HUES64 (cell line): Measurements from ENCODE around the gene ZBBX.

ENCODE experiments used
- H3K27ac ChIP-seq: 2 replicates; pipeline ENCODE4 v1.7.0; 2013; ENCODE audit warnings: low read depth, low read length, inconsistent platforms
- H3K27me3 ChIP-seq: 2 replicates; pipeline ENCODE4 v1.6.1; 2013; ENCODE audit warnings: mild to moderate bottlenecking, low read length; ENCODE audit not compliant: insufficient read depth
- H3K36me3 ChIP-seq: 2 replicates; pipeline ENCODE4 v1.6.1; 2013; ENCODE audit warnings: mild to moderate bottlenecking, low read length; ENCODE audit not compliant: insufficient read depth
- H3K4me1 ChIP-seq: 2 replicates; pipeline ENCODE4 v1.6.1; 2013; ENCODE audit warnings: mild to moderate bottlenecking, low read length, moderate library complexity; ENCODE audit not compliant: insufficient read depth
- H3K4me3 ChIP-seq: 2 replicates; pipeline ENCODE4 v1.5.1; 2013; ENCODE audit warnings: mild to moderate bottlenecking, low read length, moderate library complexity
- H3K9ac ChIP-seq: 2 replicates; pipeline ENCODE4 v1.6.1; 2013; ENCODE audit warnings: mild to moderate bottlenecking, low read depth, low read length
- H3K9me3 ChIP-seq: 2 replicates; pipeline ENCODE4 v1.6.1; 2013; ENCODE audit warnings: low read depth, low read length; ENCODE audit not compliant: insufficient read depth
- WGBS: fragments of 150-250, 120-280 bp; methylation state at CpG from one replicate; pipeline ENCODE4 v1.1.7; 2013; ENCODE audit warnings: missing lambda C conversion rate; 5-methylcytosine and 5-hydroxymethylcytosine counted together

Gene ZBBX

DNA sequence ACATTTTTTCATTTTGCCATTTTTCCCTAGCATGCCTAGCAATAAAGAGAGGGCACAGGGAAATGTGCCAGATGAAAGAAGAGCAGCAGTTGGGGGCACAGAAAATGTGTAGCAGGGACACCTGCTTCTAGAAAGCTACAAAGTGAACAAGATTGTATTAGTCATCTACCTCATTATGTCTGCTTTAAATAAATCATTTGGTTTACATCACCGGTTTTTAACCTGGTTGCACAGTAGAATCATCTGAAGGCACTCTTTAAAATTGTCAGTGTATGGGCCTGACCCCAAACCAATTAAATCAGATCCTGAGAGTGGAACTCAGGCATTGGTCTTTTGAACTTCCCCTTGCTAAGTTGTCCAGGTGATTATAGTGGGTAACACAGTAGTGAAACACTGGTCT, 73.8 kb downstream of the ZBBX start:
- no peak overlapping the region for H3K27ac ChIP-seq
- no peaks in the 10 kb centered on the region for H3K27me3 ChIP-seq
- no peak overlapping the region for H3K4me3 ChIP-seq

DNA sequence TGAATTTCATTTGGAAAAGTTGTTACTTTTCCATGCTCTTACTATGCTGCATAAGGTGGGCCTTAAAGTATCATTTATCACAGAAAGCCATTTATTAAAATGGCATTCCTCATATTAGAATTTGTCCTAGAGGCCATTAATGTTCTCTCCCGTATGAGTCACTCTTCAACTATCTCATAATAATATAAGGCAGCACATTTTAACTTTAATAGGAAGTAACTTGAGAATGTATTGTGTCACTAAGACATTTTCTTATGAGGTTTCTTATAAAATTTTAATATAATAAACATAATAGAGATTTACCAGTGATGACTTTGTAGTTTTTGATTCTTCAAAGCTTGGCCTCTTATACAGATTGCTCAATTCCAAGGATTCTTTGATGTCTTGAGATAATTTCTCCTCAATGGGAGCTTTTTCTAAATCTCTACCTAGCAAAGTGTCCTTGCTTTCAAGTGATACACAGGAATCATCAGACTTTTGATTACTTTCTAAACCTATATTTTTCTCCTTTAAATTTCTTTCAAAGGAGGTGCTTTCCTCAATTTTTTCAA, 74.7 kb downstream of the ZBBX start:
- Histone ChIP-seq H3K9me3 (no peaks in the 10 kb centered on the region), H3K27ac (no peak overlapping the region), H3K4me3 (no peak overlapping the region), H3K4me1 (no peaks in the 10 kb centered on the region), H3K9ac (no peak overlapping the region), H3K27me3 (no peaks in the 10 kb centered on the region), H3K36me3 (no peaks in the 10 kb centered on the region)
- 0% methylated on average over 1 of the region's 1 CpG for WGBS

More for the DNA sequence above, 73.8 kb downstream of the ZBBX start:
- Histone ChIP-seq H3K4me1 (no peaks in the 10 kb centered on the region), H3K9ac (no peak overlapping the region), H3K9me3 (no peaks in the 10 kb centered on the region), H3K36me3 (no peaks in the 10 kb centered on the region)
- 83% methylated on average over 1 of the region's 1 CpG for WGBS

DNA sequence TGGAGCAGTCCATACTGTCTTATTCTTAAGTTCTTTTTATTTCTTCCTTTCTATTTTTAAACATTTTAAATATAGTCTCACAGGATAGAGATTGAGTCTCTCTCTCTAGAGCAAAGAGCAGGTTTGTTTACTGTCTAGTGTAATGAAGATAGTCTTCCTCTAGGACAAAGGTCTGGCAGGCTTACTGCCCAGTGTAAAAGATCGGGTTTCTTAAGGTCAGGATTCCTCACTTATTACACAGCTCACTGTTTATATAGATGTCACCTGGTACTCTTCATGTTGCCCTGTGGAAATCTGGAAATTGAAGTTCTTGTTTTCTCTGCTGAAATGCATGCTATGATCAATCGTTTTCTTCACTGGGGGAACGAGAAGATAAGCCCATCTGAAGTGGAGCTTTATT, 76.0 kb downstream of the ZBBX start:
- H3K9me3 ChIP-seq = no peaks in the 10 kb centered on the region
- H3K27me3 ChIP-seq = no peaks in the 10 kb centered on the region
- H3K27ac ChIP-seq = no peak overlapping the region
- WGBS = 98% methylated on average over 2 of the region's 3 CpGs
- H3K4me3 ChIP-seq = no peak overlapping the region
- no peak overlapping the region for H3K9ac ChIP-seq
- H3K4me1 ChIP-seq = no peaks in the 10 kb centered on the region
- H3K36me3 ChIP-seq = no peaks in the 10 kb centered on the region

DNA sequence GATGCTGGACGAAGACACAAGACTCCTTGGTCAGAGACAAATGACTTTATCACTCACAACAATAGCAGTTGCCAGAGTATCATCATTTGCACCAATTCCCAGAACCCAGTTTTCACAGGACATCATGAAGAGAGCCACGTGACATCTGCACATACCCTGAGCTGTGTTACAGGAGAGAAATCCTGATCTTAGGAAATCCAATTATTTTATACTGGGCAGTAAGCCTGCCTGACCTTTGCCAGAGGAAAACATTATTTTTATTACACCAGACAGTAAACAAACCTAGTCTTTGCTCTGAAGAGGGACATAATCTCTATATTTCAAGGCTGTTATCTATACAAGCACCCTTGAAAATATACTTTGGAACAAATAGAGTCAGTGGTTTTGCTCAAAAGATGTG, 77.4 kb downstream of the ZBBX start:
- WGBS = 96% methylated on average over 2 of the region's 2 CpGs
- Histone ChIP-seq H3K4me1 (no peaks in the 10 kb centered on the region), H3K27me3 (no peaks in the 10 kb centered on the region), H3K9me3 (no peaks in the 10 kb centered on the region), H3K9ac (no peak overlapping the region), H3K4me3 (no peak overlapping the region), H3K36me3 (no peaks in the 10 kb centered on the region), H3K27ac (no peak overlapping the region)

DNA sequence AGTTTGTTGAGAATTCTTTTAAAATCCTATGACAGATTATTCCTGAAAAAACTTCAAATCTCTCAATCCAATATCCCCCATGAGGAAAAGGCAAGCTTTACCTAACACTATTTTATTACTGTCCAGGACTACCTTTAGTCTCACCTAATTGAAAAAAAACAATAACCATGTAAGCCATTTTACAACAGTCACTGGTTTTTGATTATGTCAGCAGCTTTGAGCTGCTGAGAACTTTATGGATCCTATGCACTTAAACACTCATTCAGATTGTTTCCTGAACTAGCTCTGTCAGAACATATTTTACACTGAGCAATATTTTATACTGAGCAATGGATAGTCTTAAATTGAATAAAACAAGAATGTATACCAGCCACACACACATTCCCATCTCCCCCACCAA, 79.9 kb downstream of the ZBBX start:
- Histone ChIP-seq H3K27ac (no peak overlapping the region), H3K36me3 (no peaks in the 10 kb centered on the region), H3K9me3 (no peaks in the 10 kb centered on the region), H3K27me3 (no peaks in the 10 kb centered on the region), H3K4me3 (no peak overlapping the region), H3K4me1 (no peaks in the 10 kb centered on the region), H3K9ac (no peak overlapping the region)

DNA sequence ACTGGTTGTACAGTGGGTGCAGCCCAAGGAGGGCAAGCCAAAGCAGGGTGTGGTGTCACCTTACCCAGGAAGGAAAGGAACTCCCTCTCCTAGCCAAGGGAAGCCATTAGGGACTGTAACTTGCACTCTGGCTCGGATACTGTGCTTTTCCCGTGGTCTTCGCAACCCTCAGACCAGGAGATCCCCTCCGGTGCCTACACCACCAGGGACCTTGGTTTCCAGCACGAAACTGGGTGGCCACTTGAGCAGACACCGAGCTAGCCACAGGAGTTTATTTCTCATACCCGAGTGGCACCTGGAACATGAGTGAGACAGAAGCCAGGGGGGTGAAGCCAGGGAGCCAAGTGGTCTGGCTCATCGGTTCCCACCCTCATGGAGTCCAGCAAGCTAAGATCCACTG, 90.7 kb downstream of the ZBBX start:
- Histone ChIP-seq H3K4me3 (no peak overlapping the region), H3K27ac (no peak overlapping the region), H3K9me3 (no peaks in the 10 kb centered on the region), H3K27me3 (no peaks in the 10 kb centered on the region), H3K36me3 (no peaks in the 10 kb centered on the region), H3K4me1 (no peaks in the 10 kb centered on the region), H3K9ac (no peak overlapping the region)
- WGBS = 93% methylated on average over 8 of the region's 8 CpGs

DNA sequence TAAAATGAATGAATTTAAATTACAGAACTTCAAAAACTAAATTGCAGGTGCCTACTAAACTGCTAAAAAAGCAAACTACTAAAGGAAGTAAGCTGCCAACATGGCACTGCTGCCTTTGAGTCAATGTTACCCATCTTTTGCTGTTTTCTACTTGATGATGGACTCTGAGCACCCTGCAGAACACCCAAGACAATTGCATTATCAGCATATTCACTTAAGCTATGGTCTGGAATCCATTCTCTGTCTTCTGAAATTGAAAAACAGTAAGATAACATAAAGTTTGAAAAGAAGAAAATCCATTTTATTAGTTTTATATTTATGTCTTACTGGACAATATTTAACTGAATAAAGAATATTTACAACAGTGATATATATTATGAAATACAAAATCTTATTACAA, 91.4 kb downstream of the ZBBX start:
- Histone ChIP-seq H3K36me3 (no peaks in the 10 kb centered on the region), H3K4me1 (no peaks in the 10 kb centered on the region)

DNA sequence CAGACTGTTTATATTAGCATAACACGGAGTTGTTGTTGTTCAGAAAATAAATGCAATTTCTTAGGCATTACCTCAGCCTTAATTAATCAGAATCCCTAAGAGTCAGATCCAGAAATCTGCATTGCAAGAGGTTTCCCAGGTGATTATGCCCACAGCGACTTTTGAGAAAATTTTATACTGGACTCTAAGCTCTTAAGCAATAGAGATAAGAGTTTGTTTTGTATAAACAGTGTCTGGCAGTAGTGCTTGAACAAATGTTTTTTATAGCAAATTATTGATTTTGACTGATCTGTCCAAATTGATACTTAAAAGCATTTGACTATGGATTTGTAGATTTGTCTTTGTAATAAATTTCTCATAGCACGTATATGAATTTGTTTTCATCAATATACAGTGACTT, 92.8 kb downstream of the ZBBX start:
- Histone ChIP-seq H3K27me3 (no peaks in the 10 kb centered on the region), H3K27ac (no peak overlapping the region), H3K9ac (no peak overlapping the region), H3K36me3 (no peaks in the 10 kb centered on the region), H3K4me1 (no peaks in the 10 kb centered on the region), H3K4me3 (no peak overlapping the region), H3K9me3 (no peaks in the 10 kb centered on the region)
- 95% methylated on average over 2 of the region's 3 CpGs for WGBS

More for the DNA sequence above, 91.4 kb downstream of the ZBBX start:
- no peaks in the 10 kb centered on the region for H3K9me3 ChIP-seq
- no peak overlapping the region for H3K9ac ChIP-seq
- no peaks in the 10 kb centered on the region for H3K27me3 ChIP-seq
- no peak overlapping the region for H3K27ac ChIP-seq
- H3K4me3 ChIP-seq = no peak overlapping the region

DNA sequence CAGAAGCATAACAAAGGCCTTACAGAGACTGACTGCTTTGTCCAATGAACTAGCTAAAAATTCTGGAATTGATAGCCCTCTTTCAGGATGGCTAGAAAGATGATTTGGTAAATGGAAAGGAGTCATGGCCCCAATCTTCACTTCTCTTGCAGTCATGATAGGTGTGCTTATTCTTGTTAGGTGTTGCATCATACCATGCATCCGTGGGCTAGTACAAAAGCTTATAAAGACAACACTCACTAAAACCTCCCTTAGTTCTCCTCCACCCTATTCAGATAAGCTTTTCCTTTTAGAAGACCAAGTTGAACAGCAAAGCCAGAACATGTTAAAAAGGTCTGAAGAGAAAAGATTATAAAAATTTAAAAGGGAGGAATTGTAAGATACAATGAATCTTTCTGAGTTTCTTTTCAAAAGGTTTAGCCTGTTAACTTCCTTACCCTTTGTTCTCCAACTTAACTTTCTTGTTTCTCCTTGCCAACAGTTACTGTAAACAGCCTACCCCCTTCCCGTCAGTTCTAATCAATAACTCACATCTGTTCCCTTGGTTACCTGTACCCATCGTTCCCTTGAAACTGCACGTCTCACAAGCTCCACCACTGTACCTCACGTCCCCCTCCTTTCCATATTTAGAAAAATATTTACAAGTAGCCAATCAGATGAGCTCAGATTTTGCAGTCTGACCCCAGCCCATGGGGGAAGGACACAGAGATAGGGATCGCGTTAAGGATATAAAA, 105.8 kb downstream of the ZBBX start:
- Histone ChIP-seq H3K9ac (no peak overlapping the region), H3K27ac (no peak overlapping the region), H3K36me3 (no peaks in the 10 kb centered on the region), H3K9me3 (peaks cover 3% of the 10 kb centered on the region; the same call in 1 of the 2 replicates), H3K27me3 (no peaks in the 10 kb centered on the region), H3K4me3 (no peak overlapping the region), H3K4me1 (no peaks in the 10 kb centered on the region)
- 90% methylated on average over 7 of the region's 7 CpGs for WGBS

DNA sequence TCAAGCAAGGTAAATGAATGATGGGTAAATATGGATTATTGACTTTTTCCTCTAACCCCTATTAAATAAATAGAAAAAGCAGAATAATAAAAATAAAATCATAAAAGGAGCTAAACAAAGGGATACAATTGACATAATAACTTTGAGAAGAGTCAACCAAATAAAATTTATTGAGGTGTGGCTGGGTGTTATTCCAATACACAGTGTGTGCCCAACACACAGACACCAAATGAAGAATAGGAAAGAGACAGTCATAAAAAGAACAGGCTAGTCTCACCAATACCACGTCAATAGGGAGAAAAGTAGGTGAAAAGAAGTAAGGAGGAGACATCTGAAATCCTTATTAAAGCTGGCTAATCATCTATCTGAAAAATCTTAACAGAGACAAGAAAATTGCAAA, 127.1 kb downstream of the ZBBX start:
- Histone ChIP-seq H3K9ac (no peak overlapping the region), H3K36me3 (no peaks in the 10 kb centered on the region), H3K9me3 (no peaks in the 10 kb centered on the region), H3K4me3 (no peak overlapping the region), H3K27ac (no peak overlapping the region), H3K27me3 (no peaks in the 10 kb centered on the region), H3K4me1 (no peaks in the 10 kb centered on the region)
- no CpG with 5 or more reads among the region's 1 CpG for WGBS

DNA sequence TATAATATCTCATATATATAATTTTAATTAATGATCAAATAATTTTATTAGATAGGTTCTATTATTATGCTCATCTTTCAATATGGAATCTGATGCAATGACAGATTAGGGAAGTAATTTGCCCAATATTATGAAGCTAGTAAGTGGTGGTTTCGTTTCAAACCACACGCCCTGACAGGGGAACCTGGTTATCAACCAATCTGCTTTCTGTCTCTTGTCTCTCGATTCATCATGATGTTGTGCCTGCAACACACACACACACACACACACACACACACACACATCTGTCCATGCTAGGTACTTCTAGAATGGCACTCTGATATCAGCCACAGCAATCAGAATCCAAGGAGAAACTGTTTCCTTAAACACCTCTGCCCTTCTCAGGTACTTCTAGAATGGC, 128.4 kb downstream of the ZBBX start:
- no peaks in the 10 kb centered on the region for H3K9me3 ChIP-seq
- no peak overlapping the region for H3K4me3 ChIP-seq
- H3K9ac ChIP-seq = no peak overlapping the region
- 99% methylated on average over 3 of the region's 3 CpGs for WGBS
- H3K4me1 ChIP-seq = no peaks in the 10 kb centered on the region
- H3K27ac ChIP-seq = no peak overlapping the region
- H3K36me3 ChIP-seq = no peaks in the 10 kb centered on the region
- H3K27me3 ChIP-seq = no peaks in the 10 kb centered on the region

DNA sequence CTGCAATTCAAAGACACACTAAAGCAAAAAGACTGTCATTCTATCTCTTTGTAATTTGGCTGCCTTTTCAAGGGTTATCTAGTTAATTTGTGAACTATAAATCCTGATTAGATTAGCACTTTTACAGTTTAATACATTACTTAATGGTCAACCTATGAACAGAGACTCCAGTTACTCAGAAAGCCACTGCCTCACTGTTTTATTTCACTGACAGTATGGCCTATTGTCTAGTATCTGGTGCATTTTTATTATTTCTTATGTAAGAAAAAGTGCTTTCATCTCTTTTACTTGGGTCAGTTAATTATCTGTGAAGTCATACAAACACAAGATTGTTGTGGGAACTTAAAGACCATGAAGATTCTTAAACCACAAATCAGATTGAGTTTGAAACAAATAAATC, 133.8 kb downstream of the ZBBX start:
- Histone ChIP-seq H3K4me3 (no peak overlapping the region), H3K27ac (no peak overlapping the region), H3K9ac (no peak overlapping the region), H3K27me3 (no peaks in the 10 kb centered on the region), H3K36me3 (no peaks in the 10 kb centered on the region), H3K9me3 (no peaks in the 10 kb centered on the region), H3K4me1 (peaks cover 8% of the 10 kb centered on the region)
